Mucosa of rectum (tissue), 2 donors: ENCODE results near the gene ST3GAL4.
A peak's percentile ranks its signal among the peaks of the same experiment; 100 is the strongest.
"Not testable (repeated sequence)": the region's sequence is repeated elsewhere in the genome, so short reads cannot be mapped to it uniquely, and the experiment has no call there.

Source experiments
- H3K27ac ChIP-seq, 2 donors: one replicate each; pipeline ENCODE4 v1.7.0; 2013; ENCODE audit warnings: inconsistent platforms in 2 of 2, low read depth in 2 of 2, low read length in 2 of 2
- H3K27me3 ChIP-seq, 2 donors: one replicate each; pipeline ENCODE4 v1.7.0; 2013; ENCODE audit warnings: low read length in 2 of 2; ENCODE audit not compliant: control insufficient read depth in 2 of 2, insufficient read depth in 2 of 2
- H3K36me3 ChIP-seq, 2 donors: one replicate each; pipeline ENCODE4 v1.7.0; 2013; ENCODE audit warnings: low read length in 2 of 2; ENCODE audit not compliant: control insufficient read depth in 2 of 2, insufficient read depth in 2 of 2
- H3K4me1 ChIP-seq, 2 donors: one replicate each; pipeline ENCODE4 v1.7.0; 2013; ENCODE audit warnings: low read length in 2 of 2, mild to moderate bottlenecking in 1 of 2; ENCODE audit not compliant: control insufficient read depth in 2 of 2, insufficient read depth in 2 of 2
- H3K4me3 ChIP-seq, 2 donors: one replicate each; pipeline ENCODE4 v1.7.0; 2013; ENCODE audit warnings: low read length in 2 of 2
- H3K9ac ChIP-seq, 2 donors: one replicate each; pipeline ENCODE4 v1.7.0; 2013; ENCODE audit warnings: low read length in 2 of 2, low read depth in 1 of 2, mild to moderate bottlenecking in 1 of 2
- H3K9me3 ChIP-seq, 2 donors: one replicate each; pipeline ENCODE4 v1.7.0; 2013; ENCODE audit warnings: low read length in 2 of 2; ENCODE audit not compliant: control insufficient read depth in 2 of 2
- donor health status: healthy.
- donor health status: Normal muscosa, but diverticular disease.

The ST3GAL4 gene

DNA sequence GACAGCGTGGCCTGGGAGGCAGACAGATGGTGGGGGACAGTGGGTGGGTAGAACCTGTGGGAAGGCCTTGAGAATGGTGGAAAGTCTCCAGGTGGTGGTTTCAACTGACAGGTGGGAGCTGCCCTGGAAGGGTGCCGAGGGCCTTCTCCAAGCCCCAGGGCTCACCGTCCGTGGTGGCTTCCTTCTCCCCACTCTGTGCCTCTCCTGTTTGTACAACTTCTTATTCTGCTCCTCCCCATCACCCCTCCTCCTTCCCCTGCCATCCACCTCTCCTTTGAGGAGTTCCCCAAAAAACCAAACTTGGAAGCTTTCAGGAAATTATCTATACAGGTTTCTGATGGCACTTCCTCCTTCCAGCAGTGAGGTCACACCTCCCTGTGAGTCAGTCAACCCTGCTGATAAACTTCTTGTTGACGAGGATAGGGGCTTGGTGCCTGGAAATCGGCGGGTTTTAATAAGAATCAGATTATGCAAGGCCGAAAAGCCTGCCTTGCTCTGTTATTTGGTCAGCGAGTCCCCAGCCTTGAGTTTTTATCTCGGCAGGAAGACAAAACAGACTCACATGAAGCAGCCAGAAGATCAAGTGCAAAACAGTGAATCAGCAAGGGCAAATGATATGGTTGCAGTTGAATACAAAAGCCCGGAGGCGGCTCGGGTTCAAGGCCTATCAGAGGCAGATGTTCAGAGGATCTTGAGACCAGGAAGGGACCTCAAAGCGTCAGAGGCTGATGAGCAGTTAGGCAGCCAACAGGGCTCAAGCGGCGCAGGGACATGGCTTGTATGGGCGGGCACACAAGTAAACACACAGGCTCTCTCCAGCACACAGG, 9.5 kb upstream of the ST3GAL4 start:
- peaks cover 3 to 9% of the 10 kb centered on the region in 2 donors for H3K4me1 ChIP-seq
- H3K27ac ChIP-seq, result peak overlapping the region; percentile 37 to 53
- H3K9me3 ChIP-seq, result no peaks in the 10 kb centered on the region
- no peak overlapping the region for H3K4me3 ChIP-seq
- no peaks in the 10 kb centered on the region for H3K27me3 ChIP-seq
- H3K36me3 ChIP-seq, result peaks cover 17 to 19% of the 10 kb centered on the region in 2 donors
- peak overlapping the region in 1 of 2 donors; percentile 6 for H3K9ac ChIP-seq

DNA sequence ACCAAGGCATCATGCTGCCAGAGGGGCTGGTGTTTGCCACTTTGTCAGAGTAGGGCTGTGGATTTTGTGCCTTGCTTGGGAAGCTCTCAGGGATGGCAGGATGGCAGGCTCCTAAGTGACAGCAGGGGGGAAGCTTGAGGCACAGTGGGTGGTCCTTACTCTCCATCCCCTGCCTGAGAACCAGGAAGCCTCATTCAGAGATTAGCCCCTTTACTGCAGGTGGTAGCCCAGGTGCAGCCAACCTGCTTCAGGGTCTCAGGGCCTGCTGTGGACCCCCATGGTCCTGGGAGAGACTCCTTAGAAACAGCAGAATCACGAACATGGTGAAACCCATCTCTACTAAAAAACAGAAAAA, 8.9 kb upstream of the ST3GAL4 start:
- Histone ChIP-seq H3K9me3 (no peaks in the 10 kb centered on the region), H3K27me3 (no peaks in the 10 kb centered on the region), H3K4me1 (peaks cover 6 to 9% of the 10 kb centered on the region in 2 donors), H3K4me3 (no peak overlapping the region), H3K27ac (peak overlapping the region; percentile 32 to 53), H3K9ac (peak overlapping the region in 1 of 2 donors; percentile 6), H3K36me3 (peaks cover 16 to 17% of the 10 kb centered on the region in 2 donors)

DNA sequence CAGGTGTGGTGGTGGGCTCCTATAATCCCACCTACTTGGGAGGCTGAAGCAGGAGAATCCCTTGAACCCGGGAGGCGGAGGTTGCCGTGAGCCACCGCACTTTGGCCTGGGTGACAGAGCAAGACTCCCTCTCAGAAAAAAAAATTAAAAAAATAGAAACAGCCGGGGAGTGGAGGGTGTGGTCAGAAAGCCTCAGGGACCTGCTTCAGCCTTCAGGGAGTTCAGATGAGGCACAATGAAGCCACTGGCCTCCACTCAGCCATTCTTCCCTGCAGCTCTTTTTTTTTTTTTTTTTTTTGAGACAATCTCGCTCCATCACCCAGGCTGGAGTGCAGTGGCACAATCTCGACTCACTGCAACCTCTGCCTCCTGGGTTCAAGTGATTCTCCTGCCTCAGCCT, 8.5 kb upstream of the ST3GAL4 start:
- not testable (repeated sequence) for H3K9me3 ChIP-seq, H3K4me3 ChIP-seq, H3K27ac ChIP-seq, H3K4me1 ChIP-seq, H3K9ac ChIP-seq, H3K27me3 ChIP-seq
- peaks cover 16 to 17% of the 10 kb centered on the region in 2 donors for H3K36me3 ChIP-seq

DNA sequence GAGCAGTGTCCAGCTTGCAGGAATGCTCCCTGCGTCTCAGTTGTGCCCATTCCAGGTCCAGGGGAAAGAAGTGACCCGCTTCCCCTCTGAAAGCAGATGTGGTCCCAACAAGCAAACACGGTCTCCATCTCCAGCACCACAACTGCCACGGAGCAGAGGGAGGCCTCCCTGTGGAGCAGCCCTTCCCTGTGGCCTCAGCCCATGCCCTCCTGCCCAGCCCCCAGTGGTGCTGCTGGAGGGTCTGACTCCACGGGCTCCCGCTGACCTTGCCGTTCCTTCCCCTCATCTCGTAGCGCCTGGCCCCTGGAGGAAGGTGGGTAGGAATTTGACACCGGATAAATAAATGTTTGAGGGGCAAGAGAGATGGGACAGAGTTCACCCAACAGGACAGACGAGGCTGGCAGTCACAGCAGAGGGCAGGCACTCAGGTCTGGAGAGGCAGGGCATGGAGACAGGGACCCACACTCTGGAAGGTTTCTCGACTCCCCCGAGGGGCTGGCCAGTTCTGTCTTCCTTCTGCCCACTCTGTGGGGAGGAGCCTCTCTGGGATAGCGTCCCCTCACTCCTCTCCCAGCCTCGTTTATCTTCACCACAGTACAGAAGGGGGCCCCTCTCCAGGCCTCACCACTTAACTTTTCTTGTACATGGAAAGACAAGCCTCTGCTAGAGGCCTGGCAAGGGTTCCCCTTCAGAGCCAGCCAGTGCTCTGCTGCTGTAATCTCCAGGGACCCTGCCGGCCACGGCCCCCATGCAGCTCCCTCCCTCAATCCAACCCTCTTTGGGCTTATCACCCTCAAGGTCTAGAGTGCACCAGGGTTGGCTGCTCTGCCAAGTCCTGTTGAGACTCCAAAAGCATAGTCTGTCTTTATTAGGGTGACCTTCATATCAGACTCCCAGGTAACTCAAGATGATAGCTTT, 7.5 kb upstream of the ST3GAL4 start:
- Histone ChIP-seq H3K9ac (no peak overlapping the region), H3K4me1 (peaks cover 9 to 10% of the 10 kb centered on the region in 2 donors)

DNA sequence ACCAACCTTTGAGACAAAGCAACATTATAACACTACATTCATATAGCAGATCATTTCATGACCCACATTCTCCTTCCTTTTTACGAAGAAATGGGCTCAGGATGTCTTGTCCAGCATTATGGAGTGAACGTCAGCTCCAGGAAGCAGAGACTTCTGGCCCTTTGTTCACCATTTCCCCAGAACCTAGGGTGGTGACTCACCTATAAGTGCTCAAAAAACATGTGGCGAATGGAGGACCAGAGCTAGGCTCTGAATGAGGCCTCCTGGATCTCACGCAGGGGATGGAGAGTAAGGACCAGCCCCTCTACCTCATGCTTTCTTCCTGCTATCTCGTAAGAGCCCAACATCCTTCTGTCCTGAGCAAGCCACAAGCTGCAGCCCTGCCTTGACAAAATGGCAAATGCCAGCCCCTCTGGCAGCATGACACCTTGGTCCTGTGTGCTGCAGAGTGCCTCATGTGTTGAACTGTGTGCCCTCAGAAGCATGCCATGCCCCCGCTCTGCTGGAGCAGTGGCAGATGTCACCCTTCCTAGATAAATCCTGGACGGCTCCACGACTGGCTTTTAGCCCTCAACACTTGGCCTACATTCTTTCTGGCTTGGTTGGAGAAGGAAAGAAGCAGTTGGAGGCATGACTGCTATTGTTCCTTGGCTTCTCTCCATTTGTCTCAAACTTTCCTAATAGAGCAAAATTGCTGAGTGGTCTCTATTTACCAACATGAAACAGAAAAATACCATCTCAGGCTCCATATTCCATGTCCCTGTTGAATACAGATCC, 6.5 kb upstream of the ST3GAL4 start:
- Histone ChIP-seq H3K36me3 (peaks cover 2 to 4% of the 10 kb centered on the region in 2 donors), H3K4me1 (peaks cover 9 to 12% of the 10 kb centered on the region in 2 donors), H3K9ac (no peak overlapping the region), H3K27me3 (no peaks in the 10 kb centered on the region), H3K27ac (peak overlapping the region in 1 of 2 donors; percentile 5), H3K4me3 (no peak overlapping the region), H3K9me3 (no peaks in the 10 kb centered on the region)

More for the DNA sequence above, 7.5 kb upstream of the ST3GAL4 start:
- Histone ChIP-seq H3K27me3 (no peaks in the 10 kb centered on the region), H3K4me3 (no peak overlapping the region), H3K9me3 (no peaks in the 10 kb centered on the region), H3K27ac (no peak overlapping the region), H3K36me3 (peaks cover 11% of the 10 kb centered on the region in 2 donors)

DNA sequence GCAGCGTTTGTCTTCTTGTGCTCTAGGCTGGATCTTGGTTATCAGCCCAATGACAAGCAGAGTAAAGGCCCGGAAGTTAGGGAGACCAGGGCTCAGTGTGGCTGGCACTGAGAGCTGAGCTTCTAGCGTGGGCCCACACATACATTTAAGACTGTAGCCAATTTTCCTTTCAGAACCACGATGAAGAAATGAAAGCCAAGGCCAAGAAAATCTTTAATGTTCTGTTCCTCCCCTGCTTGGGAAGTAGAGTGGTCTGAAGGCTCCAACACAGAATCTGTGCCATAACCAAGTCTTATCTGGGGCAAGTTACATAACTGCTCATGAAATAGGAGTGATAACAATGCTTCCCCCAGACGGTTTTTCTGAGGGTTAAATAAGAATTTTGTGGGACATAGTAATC, 4.7 kb upstream of the ST3GAL4 start:
- peak overlapping the region in 1 of 2 donors; percentile 23 for H3K27ac ChIP-seq
- peaks cover 7 to 15% of the 10 kb centered on the region in 2 donors for H3K4me1 ChIP-seq
- H3K4me3 ChIP-seq, result no peak overlapping the region
- H3K36me3 ChIP-seq, result no peaks in the 10 kb centered on the region
- H3K9ac ChIP-seq, result no peak overlapping the region
- no peaks in the 10 kb centered on the region for H3K27me3 ChIP-seq
- H3K9me3 ChIP-seq, result no peaks in the 10 kb centered on the region

DNA sequence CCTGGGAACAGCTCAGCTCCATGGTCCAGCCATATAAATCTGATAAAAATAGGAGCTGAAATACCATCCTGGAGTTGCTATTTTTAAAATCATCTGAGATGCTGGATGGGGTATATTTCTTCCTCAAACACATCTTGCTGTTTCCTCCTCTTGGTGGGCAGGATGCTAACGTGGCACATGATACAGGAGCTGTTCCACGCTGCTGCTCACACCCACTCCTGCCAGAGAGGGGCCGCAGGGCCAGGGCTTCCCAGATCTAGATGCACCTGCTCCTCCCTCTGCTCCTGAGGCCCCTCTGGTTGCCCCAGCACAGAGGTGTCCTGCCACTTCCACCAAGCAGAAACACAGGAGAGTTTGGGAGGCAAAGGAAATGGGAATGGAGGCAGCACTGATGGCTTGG, 3.3 kb upstream of the ST3GAL4 start:
- H3K27ac ChIP-seq, result no peak overlapping the region

DNA sequence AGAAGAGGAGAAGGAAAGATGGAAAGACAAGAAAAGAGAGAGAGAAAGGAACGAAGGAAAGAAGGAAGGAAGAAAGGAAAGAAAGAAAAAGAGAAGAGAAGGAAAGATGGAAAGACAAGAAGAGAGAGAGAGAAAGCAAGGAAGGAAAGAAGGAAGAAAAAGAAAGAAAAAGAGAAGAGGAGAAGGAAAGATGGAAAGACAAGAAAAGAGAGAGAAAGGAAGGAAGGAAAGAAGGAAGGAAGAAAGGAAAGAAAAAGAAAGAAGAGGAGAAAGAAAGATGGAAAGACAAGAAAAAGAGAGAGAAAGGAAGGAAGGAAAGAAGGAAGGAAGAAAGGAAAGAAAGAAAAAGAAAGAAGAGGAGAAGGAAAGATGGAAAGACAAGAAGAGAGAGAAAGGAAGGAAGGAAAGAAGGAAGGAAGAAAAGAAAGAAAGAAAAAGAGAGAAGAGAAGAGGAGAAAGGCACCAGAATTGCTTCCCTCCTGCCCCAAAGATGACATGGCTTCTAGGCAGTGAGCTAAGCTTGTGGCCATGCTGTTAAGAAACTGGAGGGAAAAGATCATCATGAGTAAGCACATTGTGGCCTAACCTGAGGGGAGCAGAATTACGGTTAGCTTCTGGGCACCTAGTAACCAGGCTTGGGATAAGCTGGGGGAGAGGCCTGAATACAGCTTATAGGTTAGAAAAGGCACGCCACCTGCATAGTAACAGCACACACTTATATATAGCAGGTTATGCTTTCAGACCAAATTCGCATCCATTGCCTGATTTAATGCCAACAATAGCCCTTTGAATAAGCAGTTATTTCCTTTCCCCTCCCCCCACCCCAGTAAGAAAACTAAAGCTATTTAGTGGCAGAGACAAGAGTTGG, 2.3 kb upstream of the ST3GAL4 start:
- no peaks in the 10 kb centered on the region for H3K27me3 ChIP-seq
- no peaks in the 10 kb centered on the region for H3K36me3 ChIP-seq
- H3K9ac ChIP-seq, result peak overlapping the region in 1 of 2 donors; percentile 1
- H3K4me3 ChIP-seq, result no peak overlapping the region
- peaks cover 3 to 18% of the 10 kb centered on the region in 2 donors for H3K4me1 ChIP-seq
- H3K9me3 ChIP-seq, result no peaks in the 10 kb centered on the region
- peak overlapping the region in 1 of 2 donors; percentile 3 for H3K27ac ChIP-seq

More for the DNA sequence above, 3.3 kb upstream of the ST3GAL4 start:
- Histone ChIP-seq H3K36me3 (no peaks in the 10 kb centered on the region), H3K9me3 (no peaks in the 10 kb centered on the region), H3K27me3 (no peaks in the 10 kb centered on the region), H3K4me1 (peaks cover 3 to 17% of the 10 kb centered on the region in 2 donors), H3K4me3 (no peak overlapping the region), H3K9ac (no peak overlapping the region)
